Astrocyte of the spinal cord (primary cell): ENCODE measurements around the gene PPP2CA.
A peak's percentile ranks its signal among the peaks of the same experiment; 100 is the strongest.
"Not testable (repeated sequence)": the region's sequence is repeated elsewhere in the genome, so short reads cannot be mapped to it uniquely, and the experiment has no call there.

Source experiments
- DNase-seq: peaks from one replicate; pipeline ENCODE4 v3.0.0; 2011; ENCODE audit warnings: low read depth, low spot score
- H3K4me3 ChIP-seq: 2 replicates; pipeline ENCODE4 v1.5.1; 2011; ENCODE audit warnings: low read depth, mild to moderate bottlenecking, low read length, moderate library complexity
- CTCF ChIP-seq: IDR thresholded peaks from 2 replicates; pipeline ENCODE4 v1.5.1; 2012; ENCODE audit warnings: low read depth, mild to moderate bottlenecking, low read length, inconsistent platforms
- in situ Hi-C: cut with HindIII; loops from 2 replicates; pipeline ENCODE4 v1.10.0; 2017; ENCODE audit warnings: low sequenced_read_pairs

Gene PPP2CA

GRCh38 chr5:134263801-134264200 lies 37.9 kb upstream of the PPP2CA start:
- no peak for TF ChIP-seq CTCF
- in situ Hi-C loops = no loop called here
- no peak for DNase-seq
- no peak overlapping the region for H3K4me3 ChIP-seq

- H3K4me3 ChIP-seq, in situ Hi-C loops, DNase-seq: not testable (repeated sequence)
These were observed 36.8 kb upstream of the PPP2CA start for GRCh38 chr5:134262629-134263028.

GRCh38 chr5:134258896-134259295 lies 33.0 kb upstream of the PPP2CA start:
- TF ChIP-seq CTCF = no peak
- DNase-seq = no peak
- H3K4me3 ChIP-seq = no peak overlapping the region
- in situ Hi-C loops = no loop called here

GRCh38 chr5:134257176-134257575 lies 31.3 kb upstream of the PPP2CA start:
- no peak for DNase-seq
- H3K4me3 ChIP-seq = no peak overlapping the region
- in situ Hi-C loops = no loop called here
- no peak for TF ChIP-seq CTCF

GRCh38 chr5:134255418-134256150 lies 29.7 kb upstream of the PPP2CA start:
- DNase-seq = peak; percentile 57
- in situ Hi-C loops = no loop called here
- TF ChIP-seq CTCF = no peak
- no peak overlapping the region for H3K4me3 ChIP-seq

GRCh38 chr5:134253368-134254153 lies 27.7 kb upstream of the PPP2CA start:
- DNase-seq, H3K4me3 ChIP-seq, in situ Hi-C loops: not testable (repeated sequence)

- no peak overlapping the region for H3K4me3 ChIP-seq
- TF ChIP-seq CTCF = no peak
- peak; percentile 66 for DNase-seq
- in situ Hi-C loops = no loop called here
These were observed 26.8 kb upstream of the PPP2CA start for GRCh38 chr5:134252671-134253070.
